Measurements from ENCODE around the gene NPAS3. TPM values are rescaled to one million over a fixed set of nuclear protein-coding genes. Genes with fewer than 3 reads are reported as not detected.

NPAS3 gene
- total RNA-seq, 1 donor from 2014 or later = 8.4 TPM

GRCh38 chr14:33573301-33573880, 634.7 kb downstream of the NPAS3 start:
- no peak for DNase-seq (ENCODE audit: low spot score)

- no peak for DNase-seq (ENCODE audit: low spot score)
These were observed 637.3 kb downstream of the NPAS3 start for GRCh38 chr14:33576014-33576413.

DNA sequence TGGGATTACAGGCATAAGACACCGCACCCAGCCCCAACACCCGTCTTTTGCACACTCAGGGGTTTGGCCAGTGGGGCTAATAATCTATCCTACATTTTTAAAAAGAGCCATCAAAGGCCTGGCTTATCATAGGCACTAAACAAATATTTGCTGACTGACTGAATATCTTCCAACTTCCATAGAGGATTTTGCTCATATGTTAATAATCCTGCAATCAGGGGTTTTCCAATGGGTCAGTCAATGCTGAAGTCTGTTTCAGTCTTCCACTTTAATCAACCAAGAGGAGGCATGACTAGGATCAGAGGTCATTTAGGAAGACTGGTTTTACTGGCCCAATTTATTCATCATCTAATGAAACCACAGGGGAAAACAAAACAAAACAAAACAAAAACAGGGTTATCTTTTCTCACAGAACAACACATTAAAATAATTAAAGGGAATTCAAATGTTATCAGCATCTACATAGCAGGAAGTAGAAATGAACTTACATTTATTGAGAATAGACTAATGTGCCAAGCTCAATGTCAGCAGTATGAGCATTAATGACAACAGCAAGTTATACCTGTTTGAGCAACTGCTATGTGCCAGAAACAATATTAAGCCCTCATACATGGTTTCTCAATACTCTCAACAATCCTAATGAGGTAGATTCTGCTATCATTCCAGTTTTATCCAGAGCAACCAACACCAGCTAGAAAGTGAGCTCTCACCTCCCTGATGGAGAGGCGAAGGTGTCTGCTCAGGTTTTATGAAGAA, 640.0 kb downstream of the NPAS3 start:
- no peak for DNase-seq (ENCODE audit: low spot score)

- no peak for DNase-seq (ENCODE audit: low spot score)
These were observed 641.6 kb downstream of the NPAS3 start for GRCh38 chr14:33580231-33580749.

GRCh38 chr14:33580841-33581240, 642.2 kb downstream of the NPAS3 start:
- no peak for DNase-seq (ENCODE audit: low spot score)

GRCh38 chr14:33584697-33585096, 646.0 kb downstream of the NPAS3 start:
- DNase-seq (ENCODE audit: low spot score) = no peak

DNA sequence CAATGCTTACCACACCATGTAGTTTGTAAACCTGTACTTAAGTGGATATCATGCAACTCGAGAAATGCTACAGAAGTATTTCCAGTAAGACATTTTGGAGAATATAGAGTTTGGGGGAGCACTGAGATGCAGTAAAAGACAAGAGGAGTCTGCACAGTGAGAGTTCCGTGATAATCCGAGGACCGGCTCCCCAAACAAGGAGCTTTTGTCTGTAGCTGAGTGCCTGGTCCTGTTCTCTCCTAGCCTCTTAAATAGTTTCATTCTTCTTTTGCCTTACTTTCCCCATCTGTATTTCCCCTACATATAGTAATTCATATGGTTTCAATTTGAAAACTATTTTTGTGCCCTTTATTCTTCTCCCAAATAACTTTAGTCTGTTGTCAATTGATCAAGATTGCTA, 648.1 kb downstream of the NPAS3 start:
- no peak for DNase-seq (ENCODE audit: low spot score)

- DNase-seq (ENCODE audit: low spot score) = no peak
These were observed 649.1 kb downstream of the NPAS3 start for GRCh38 chr14:33587791-33588190.

DNA sequence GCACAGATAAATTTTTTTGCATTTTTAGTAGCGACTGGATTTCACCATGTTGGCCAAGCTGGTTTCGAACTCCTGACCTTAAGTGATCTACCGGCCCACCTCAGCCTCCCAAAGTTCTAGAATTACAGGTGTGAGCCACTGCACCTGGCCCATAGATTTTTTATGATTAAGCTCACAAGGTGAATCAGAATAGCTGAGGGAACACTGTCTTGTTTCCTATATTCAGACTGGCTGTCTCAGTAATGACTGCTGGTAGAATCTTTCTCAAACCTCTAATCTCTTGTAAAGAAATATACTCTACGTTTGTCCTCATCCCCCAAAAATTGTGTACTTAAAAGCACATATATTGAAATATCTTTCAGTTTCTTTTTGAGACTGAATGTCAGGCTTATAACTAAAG, 650.1 kb downstream of the NPAS3 start:
- no peak for DNase-seq (ENCODE audit: low spot score)

GRCh38 chr14:33589334-33589733, 650.7 kb downstream of the NPAS3 start:
- DNase-seq (ENCODE audit: low spot score) = no peak

- no peak for DNase-seq (ENCODE audit: low spot score)
These were observed 652.4 kb downstream of the NPAS3 start for GRCh38 chr14:33590891-33591630.

DNA sequence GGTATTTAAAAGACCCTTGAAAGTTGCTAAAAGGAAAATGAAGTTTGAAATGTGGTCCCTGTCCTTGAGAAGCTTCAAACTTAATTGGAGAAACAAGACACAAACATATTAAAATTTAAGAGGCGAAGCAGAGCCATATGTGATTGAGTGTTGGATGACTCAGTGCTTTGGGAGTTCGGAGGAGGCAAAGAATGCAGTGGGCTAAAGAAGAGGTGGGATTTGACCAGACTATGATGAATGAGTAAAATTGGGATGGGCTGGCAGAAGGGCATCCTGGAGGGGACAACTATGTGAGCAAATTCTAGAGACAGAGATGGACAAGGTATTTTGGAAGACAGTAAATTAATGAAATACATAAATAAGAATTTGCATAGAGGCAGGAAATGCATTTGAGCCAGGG, 653.6 kb downstream of the NPAS3 start:
- DNase-seq (ENCODE audit: low spot score) = no peak

GRCh38 chr14:33596211-33597080, 657.8 kb downstream of the NPAS3 start:
- DNase-seq (ENCODE audit: low spot score) = no peak

DNA sequence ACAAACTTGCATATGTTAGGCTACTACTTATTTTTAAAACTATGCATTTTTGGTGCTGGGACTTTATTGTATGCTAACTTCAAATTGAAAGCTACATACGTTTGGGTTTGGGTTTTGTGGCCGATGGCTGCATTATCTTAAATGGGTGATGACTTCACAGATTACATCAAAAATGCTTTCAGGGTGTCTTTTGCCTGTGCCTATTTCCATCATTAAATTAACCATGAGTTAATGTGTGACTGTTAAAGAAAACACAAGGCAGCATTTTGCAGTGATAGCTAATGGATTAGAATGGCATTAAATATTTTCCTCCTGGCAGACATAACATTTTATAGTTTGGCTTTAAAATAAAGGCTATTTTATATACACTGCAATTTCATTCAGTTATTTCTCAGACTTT, 659.9 kb downstream of the NPAS3 start:
- DNase-seq (ENCODE audit: low spot score) = no peak

DNA sequence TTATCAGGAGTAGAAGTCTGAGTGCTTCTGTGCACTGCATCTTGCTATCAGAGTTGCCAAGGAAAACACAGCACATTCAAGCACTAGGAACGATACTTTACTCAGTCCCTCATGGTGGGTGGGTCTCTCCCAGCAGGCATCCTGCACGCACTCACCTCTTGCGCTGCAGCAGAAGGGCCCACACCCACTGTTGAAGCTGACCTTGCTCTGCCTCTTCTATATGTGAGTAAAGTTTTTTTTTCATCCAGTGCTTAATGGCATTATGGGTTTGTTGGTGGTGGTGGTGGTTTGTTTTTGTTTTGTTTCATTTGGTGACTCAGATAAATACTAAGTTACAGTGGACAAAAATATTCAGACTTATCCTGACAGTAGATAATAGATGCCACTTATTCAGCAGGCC, 663.7 kb downstream of the NPAS3 start:
- no peak for DNase-seq (ENCODE audit: low spot score)

GRCh38 chr14:33606591-33606990, 667.9 kb downstream of the NPAS3 start:
- no peak for DNase-seq (ENCODE audit: low spot score)

GRCh38 chr14:33609582-33609981, 670.9 kb downstream of the NPAS3 start:
- DNase-seq (ENCODE audit: low spot score) = no peak

DNA sequence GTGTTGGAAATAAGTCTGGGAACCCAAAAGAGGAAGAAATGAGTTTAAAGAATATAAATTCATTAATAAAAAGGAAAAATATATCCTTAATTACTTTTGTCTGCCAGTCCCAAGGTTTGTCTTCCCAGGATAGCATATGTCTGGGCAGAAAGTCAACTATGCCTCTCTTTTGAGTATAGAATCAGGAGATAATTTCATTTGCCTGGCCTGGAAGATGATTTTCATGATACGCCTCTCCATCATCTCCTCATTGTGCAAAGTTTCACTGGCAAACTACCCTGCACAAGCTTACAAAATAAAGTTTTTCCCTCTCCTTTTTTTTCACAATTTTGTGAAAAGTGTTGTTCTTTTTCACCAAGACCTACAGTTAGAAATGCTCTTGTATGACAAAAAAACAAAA, 671.4 kb downstream of the NPAS3 start:
- no peak for DNase-seq (ENCODE audit: low spot score)

- peak; percentile 29 for DNase-seq (ENCODE audit: low spot score)
These were observed 672.9 kb downstream of the NPAS3 start for GRCh38 chr14:33611405-33612196.

GRCh38 chr14:33612197-33612505, 673.5 kb downstream of the NPAS3 start:
- no peak for DNase-seq (ENCODE audit: low spot score)

DNA sequence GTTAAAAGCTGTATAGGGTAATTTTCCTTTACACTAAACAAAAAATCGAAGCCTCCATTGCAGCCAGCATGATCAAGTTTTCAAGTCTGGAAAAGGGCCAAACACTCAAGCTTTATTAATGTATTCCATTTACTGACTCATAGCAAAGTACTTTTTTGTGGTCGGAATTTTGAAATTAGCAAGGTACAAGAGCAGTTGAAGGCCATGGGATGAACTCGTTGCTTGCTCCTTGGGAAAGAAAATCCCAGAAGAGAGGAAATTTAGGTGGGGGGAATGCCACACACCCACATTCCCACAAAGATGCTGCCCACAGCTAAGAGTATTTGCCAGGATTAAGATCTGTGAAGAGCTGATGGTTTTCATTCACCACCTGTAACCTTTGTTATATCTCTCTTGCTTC, 678.5 kb downstream of the NPAS3 start:
- DNase-seq (ENCODE audit: low spot score) = peak; percentile 42

All from umbilical cord (tissue), 2 donors.